Activated CD8-positive, alpha-beta T cell treated with anti-CD3 and anti-CD28 coated beads for 36 hours (primary cell): ENCODE results near the gene CFAP299. TPM values are rescaled to one million over a fixed set of nuclear protein-coding genes. Genes with fewer than 3 reads are reported as not detected.

ENCODE experiments used
- ATAC-seq: fragments of 200-7000 bp; cut with Tn5 transposase; one replicate; pipeline ENCODE4 v1.10.0; 2021; ENCODE audit warnings: mild to moderate bottlenecking, moderate library complexity
- CTCF ChIA-PET: fragments of 350-600 bp; sonication (Branson Sonifier 250); formaldehyde crosslinking; loops from one replicate; lab custom pipeline; 2021; ENCODE audit warnings: antibody characterized with exemption; lab: Charles Lee
- POLR2A ChIA-PET: fragments of 350-600 bp; sonication (Branson Sonifier 250); formaldehyde crosslinking; loops from one replicate; lab custom pipeline; 2021; ENCODE audit warnings: antibody characterized with exemption; lab: Charles Lee
- DNase-seq: peaks from one replicate; pipeline ENCODE4 v3.0.0-alpha.2; 2020
- H3K27ac Mint-ChIP-seq: one replicate; pipeline ENCODE4 v1.8.0; 2021; ENCODE audit warnings: mild to moderate bottlenecking, mixed read lengths
- H3K27me3 Mint-ChIP-seq: one replicate; pipeline ENCODE4 v1.8.0; 2021; ENCODE audit warnings: mixed read lengths
- H3K36me3 Mint-ChIP-seq: one replicate; pipeline ENCODE4 v1.8.0; 2021; ENCODE audit warnings: low read depth, mixed read lengths
- H3K4me1 Mint-ChIP-seq: one replicate; pipeline ENCODE4 v1.8.0; 2021; ENCODE audit warnings: low read depth, mixed read lengths
- H3K4me3 Mint-ChIP-seq: one replicate; pipeline ENCODE4 v1.8.0; 2021; ENCODE audit warnings: mild to moderate bottlenecking, moderate library complexity, mixed read lengths
- H3K9me3 Mint-ChIP-seq: one replicate; pipeline ENCODE4 v1.8.0; 2021; ENCODE audit warnings: mixed read lengths
- CTCF ChIP-seq: fragments of 200-600 bp; IDR thresholded peaks from one replicate; pipeline ENCODE4 v1.8.0; 2022; ENCODE audit warnings: antibody characterized with exemption, mild to moderate bottlenecking
- intact Hi-C: fragments of 100-400 bp; cut with micrococcal nuclease; formaldehyde crosslinking; loops from one replicate; pipeline ENCODE4 v1.10.0; 2022
- total RNA-seq, 2 experiments: library from RNA; stranded (reverse); gene quantifications; one replicate each; pipeline ENCODE4 v1.2.3, GENCODE V29; 2021

Gene CFAP299
- total RNA-seq, 2 experiments from 2014 or later: not detected

GRCh38 chr4:80463509-80463908 lies 128.0 kb downstream of the CFAP299 start:
- H3K4me1 Mint-ChIP-seq: peaks cover 15% of the 10 kb centered on the region
- DNase-seq: no peak
- intact Hi-C loops: no loop called here
- H3K36me3 Mint-ChIP-seq: no peaks in the 10 kb centered on the region
- H3K27ac Mint-ChIP-seq: no peak overlapping the region
- ATAC-seq: no peak
- H3K4me3 Mint-ChIP-seq: no peak overlapping the region
- POLR2A ChIA-PET: no interaction called here
- TF ChIP-seq CTCF: no peak
- CTCF ChIA-PET: interaction anchor here (0.7 to 0.9 kb wide), 2 partner anchors 47 to 91 kb away, joined by 3 read pairs; no protein-coding TSS in a partner anchor
- peaks cover 3% of the 10 kb centered on the region for H3K9me3 Mint-ChIP-seq
- H3K27me3 Mint-ChIP-seq: no peaks in the 10 kb centered on the region

GRCh38 chr4:80465238-80465637 lies 129.7 kb downstream of the CFAP299 start:
- DNase-seq (no peak), ATAC-seq (no peak)
- Mint-ChIP-seq H3K27ac (no peak overlapping the region), H3K9me3 (peaks cover 3% of the 10 kb centered on the region), H3K27me3 (no peaks in the 10 kb centered on the region), H3K4me3 (no peak overlapping the region), H3K4me1 (peaks cover 10% of the 10 kb centered on the region), H3K36me3 (no peaks in the 10 kb centered on the region)
- ChIA-PET CTCF (no interaction called here), POLR2A (no interaction called here)
- intact Hi-C loops: no loop called here
- no peak for TF ChIP-seq CTCF

- CTCF ChIA-PET: no interaction called here
- no peak for TF ChIP-seq CTCF
- no peaks in the 10 kb centered on the region for H3K36me3 Mint-ChIP-seq
- POLR2A ChIA-PET: no interaction called here
- H3K4me1 Mint-ChIP-seq: peaks cover 8% of the 10 kb centered on the region
- ATAC-seq (no peak), DNase-seq (no peak)
- H3K27ac Mint-ChIP-seq: no peak overlapping the region
- no peak overlapping the region for H3K4me3 Mint-ChIP-seq
- no peaks in the 10 kb centered on the region for H3K27me3 Mint-ChIP-seq
- intact Hi-C loops: no loop called here
- H3K9me3 Mint-ChIP-seq: peaks cover 3% of the 10 kb centered on the region
These were observed 130.2 kb downstream of the CFAP299 start for GRCh38 chr4:80465736-80466135.

GRCh38 chr4:80466618-80467017 lies 131.1 kb downstream of the CFAP299 start:
- Mint-ChIP-seq H3K9me3 (peaks cover 3% of the 10 kb centered on the region), H3K27me3 (no peaks in the 10 kb centered on the region), H3K4me3 (no peak overlapping the region), H3K36me3 (no peaks in the 10 kb centered on the region), H3K27ac (no peak overlapping the region), H3K4me1 (peaks cover 8% of the 10 kb centered on the region)
- intact Hi-C loops: no loop called here
- ChIA-PET POLR2A (no interaction called here), CTCF (no interaction called here)
- ATAC-seq (no peak), DNase-seq (no peak)
- TF ChIP-seq CTCF: no peak

- H3K4me1 Mint-ChIP-seq: no peaks in the 10 kb centered on the region
- POLR2A ChIA-PET: no interaction called here
- H3K27ac Mint-ChIP-seq: no peak overlapping the region
- TF ChIP-seq CTCF: no peak
- no peaks in the 10 kb centered on the region for H3K9me3 Mint-ChIP-seq
- no peaks in the 10 kb centered on the region for H3K27me3 Mint-ChIP-seq
- intact Hi-C loops: no loop called here
- ATAC-seq (no peak), DNase-seq (no peak)
- CTCF ChIA-PET: no interaction called here
- no peak overlapping the region for H3K4me3 Mint-ChIP-seq
- H3K36me3 Mint-ChIP-seq: no peaks in the 10 kb centered on the region
These were observed 136.2 kb downstream of the CFAP299 start for GRCh38 chr4:80471756-80472155.
